22Rv1 (cell line): ENCODE data around the gene PLA2G6.
"Not testable (repeated sequence)": the region's sequence is repeated elsewhere in the genome, so short reads cannot be mapped to it uniquely, and the experiment has no call there.

Experiments used
- H3K27ac ChIP-seq: fragments of 450-650 bp; 2 replicates; pipeline ENCODE4 v1.5.1; 2017
- CTCF ChIP-seq: fragments of 450-650 bp; IDR thresholded peaks from 2 replicates; pipeline ENCODE4 v1.5.1; 2017; ENCODE audit warnings: mild to moderate bottlenecking
- ZFX ChIP-seq: fragments of 450-650 bp; IDR thresholded peaks from 2 replicates; pipeline ENCODE4 v1.6.1; 2017; ENCODE audit warnings: antibody characterized with exemption, borderline replicate concordance

The PLA2G6 gene

DNA sequence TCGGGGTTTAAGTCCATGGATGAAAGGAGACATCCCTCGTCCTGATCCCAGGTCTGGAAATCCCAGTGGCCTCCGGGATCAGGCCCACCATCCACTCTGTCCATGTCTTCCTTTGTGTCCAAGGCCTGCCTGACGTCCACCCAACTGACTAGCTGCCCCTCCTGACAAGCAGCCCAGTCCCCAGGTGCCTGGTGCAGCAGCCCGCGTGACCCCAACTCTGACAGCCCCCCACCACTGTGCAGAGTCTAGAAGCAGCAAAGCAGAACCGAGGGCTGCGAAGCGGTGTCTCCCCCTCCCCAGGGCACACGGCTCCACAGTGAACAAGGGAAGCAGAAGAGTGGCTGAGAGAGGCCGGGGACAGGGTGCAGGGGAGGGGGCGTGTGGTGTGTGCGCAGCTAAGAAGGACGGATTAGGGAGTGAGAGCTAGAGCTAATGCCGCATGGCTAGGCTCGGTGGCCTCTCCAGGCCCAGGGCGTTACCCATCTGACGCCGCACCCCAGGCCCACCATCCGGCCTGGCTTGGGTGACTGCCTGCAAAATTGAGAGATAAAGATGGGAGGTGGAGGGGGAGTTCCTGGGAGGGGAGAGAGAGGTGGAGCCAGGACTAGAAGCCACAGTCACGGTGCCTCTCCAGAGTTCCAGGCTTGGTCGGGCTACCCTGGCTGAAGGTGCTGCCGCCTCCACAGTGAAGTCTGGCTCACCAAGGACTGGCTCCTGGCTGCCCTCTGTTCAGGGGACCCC, 54.5 kb downstream of the PLA2G6 start:
- no peak for TF ChIP-seq ZFX
- TF ChIP-seq CTCF = no peak
- H3K27ac ChIP-seq = no peak overlapping the region

DNA sequence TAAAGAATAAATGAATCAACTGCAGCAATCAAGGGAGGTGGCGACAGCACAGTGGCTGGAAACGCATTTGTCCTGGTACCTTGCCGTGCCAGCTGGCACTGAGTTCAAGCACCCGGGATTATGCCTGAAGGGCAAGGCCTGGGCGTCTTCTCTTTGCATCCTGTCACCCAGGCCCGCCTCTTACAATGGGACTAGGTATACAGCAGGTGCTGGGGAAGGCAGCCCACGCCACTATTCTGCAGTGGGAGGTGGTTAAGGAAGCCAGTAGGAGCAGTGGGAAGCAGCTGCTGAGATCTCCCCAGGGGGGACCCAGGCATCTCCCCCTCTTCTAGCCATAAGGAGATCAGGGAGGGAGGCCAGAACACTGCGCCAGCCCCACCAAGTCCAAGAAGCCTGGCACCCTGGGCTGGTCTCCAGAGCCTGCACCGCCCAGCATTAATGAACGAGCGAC, 55.9 kb downstream of the PLA2G6 start:
- TF ChIP-seq ZFX (no peak), CTCF (no peak)
- 0 out of 2 replicates have a peak overlapping the region, but pooled peaks have one; percentile 10 for H3K27ac ChIP-seq

- TF ChIP-seq ZFX (no peak), CTCF (no peak)
- 0 out of 2 replicates have a peak overlapping the region, but pooled peaks have one; percentile 10 for H3K27ac ChIP-seq
These were observed 56.5 kb downstream of the PLA2G6 start for GRCh38 chr22:38125038-38125610.

DNA sequence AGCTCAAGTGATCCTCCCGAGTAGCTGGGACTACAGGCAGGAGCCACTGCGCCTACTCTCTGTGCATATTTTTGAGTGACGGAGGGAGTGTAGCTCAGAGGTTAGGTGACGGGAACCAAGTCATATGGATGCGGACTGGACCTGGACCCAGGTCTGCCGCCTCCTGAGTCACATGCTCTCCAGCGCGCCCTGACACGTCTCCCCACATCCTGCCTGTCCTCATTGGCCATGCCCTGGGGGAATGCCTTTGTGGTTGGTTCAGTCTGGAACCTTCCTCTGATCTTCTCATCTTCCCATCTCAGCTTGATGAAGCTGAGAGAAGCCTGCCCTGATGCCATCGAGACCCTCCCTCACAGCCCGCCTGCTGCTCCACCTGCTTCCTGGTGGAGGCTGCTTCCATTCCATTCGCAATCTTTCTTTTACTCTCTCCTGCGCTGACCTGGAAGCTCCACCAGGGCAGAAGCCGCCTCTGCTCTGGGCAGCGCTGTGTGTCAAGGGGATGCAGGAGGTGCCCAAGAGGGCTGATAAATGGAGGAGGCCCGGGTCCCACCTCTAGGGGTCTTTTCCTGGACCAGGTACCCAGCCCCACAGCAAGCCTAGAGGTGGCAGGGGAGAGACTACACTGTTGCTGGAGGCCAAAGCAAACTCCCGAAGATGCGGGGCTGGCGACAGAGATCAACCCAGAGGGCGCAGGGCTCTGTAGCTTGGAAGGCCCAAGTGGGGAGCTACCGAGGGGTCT, 57.2 kb downstream of the PLA2G6 start:
- TF ChIP-seq CTCF = no peak
- no peak for TF ChIP-seq ZFX
- no peak overlapping the region for H3K27ac ChIP-seq

GRCh38 chr22:38122616-38123015, 59.0 kb downstream of the PLA2G6 start:
- TF ChIP-seq ZFX (no peak), CTCF (no peak)
- H3K27ac ChIP-seq = no peak overlapping the region

GRCh38 chr22:38120359-38121110, 61.1 kb downstream of the PLA2G6 start:
- TF ChIP-seq ZFX (no peak), CTCF (no peak)
- H3K27ac ChIP-seq = no peak overlapping the region

DNA sequence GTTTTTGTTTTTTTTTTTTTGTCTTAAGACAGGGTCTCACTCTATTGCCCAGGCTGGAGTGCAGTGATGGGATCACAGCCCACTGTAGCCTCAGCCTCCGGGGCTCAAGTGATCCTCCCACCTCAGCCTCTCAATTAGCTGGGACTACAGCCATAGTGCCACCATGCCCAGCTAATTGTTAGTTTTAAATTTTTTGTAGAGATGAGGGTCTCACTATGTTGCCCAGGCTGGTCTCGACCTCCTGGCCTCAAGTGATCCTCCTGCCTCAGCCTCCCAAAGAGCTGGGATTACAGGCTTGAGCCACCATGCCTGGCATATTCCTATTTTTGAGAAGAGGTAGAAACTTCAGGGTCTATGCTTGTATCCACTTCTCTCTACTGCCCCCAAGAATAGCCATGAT, 62.9 kb downstream of the PLA2G6 start:
- H3K27ac ChIP-seq = not testable (repeated sequence)
